Small intestine (tissue), 7 donors: ENCODE results near the gene COA8. TPM values are rescaled to one million over a fixed set of nuclear protein-coding genes. Genes with fewer than 3 reads are reported as not detected.
A peak's percentile ranks its signal among the peaks of the same experiment; 100 is the strongest.

Source experiments
- DNase-seq, 2 donors: peaks; one replicate each; pipeline versions ENCODE4 v3.0.0 to v3.0.0-alpha.2; 2013
- FAIRE-seq: peaks from 2 replicates; lab custom pipeline; 2012; peaks lifted over from hg19 to GRCh38; lab: Jason Lieb, UNC
- H3K27ac ChIP-seq, 3 donors: one replicate each; pipeline ENCODE4 v1.5.1; 2013; ENCODE audit warnings: low read length in 2 of 3, mild to moderate bottlenecking in 2 of 3, control low read depth in 1 of 3, inconsistent platforms in 1 of 3, low read depth in 1 of 3, moderate library complexity in 1 of 3
- H3K27me3 ChIP-seq, 3 donors: one replicate each; pipeline ENCODE4 v1.6.1; 2013; ENCODE audit warnings: low read length in 3 of 3, inconsistent platforms in 1 of 3; ENCODE audit not compliant: control insufficient read depth in 3 of 3, insufficient read depth in 3 of 3
- H3K36me3 ChIP-seq, 3 donors: one replicate each; pipeline ENCODE4 v1.6.1; 2013; ENCODE audit warnings: low read length in 3 of 3, inconsistent platforms in 1 of 3, low read depth in 1 of 3, mild to moderate bottlenecking in 1 of 3, moderate library complexity in 1 of 3; ENCODE audit not compliant: control insufficient read depth in 3 of 3, insufficient read depth in 2 of 3
- H3K4me1 ChIP-seq, 3 donors: one replicate each; pipeline ENCODE4 v1.6.1; 2013; ENCODE audit warnings: low read length in 2 of 3, inconsistent platforms in 1 of 3, low read depth in 1 of 3, mild to moderate bottlenecking in 1 of 3, moderate library complexity in 1 of 3; ENCODE audit not compliant: control insufficient read depth in 3 of 3, insufficient read depth in 2 of 3
- H3K4me3 ChIP-seq, 3 donors: one replicate each; pipeline ENCODE4 v1.5.1; 2013; ENCODE audit warnings: low read length in 3 of 3, control low read depth in 1 of 3, inconsistent platforms in 1 of 3, low read depth in 1 of 3, mild to moderate bottlenecking in 1 of 3, moderate library complexity in 1 of 3
- H3K9me3 ChIP-seq, 2 donors: one replicate each; pipeline ENCODE4 v1.6.1; 2013; ENCODE audit warnings: low read depth in 1 of 2, low read length in 1 of 2; ENCODE audit not compliant: control insufficient read depth in 2 of 2, insufficient read depth in 1 of 2
- WGBS, 3 donors: extraction: QIAGEN DNeasy Blood & Tissue Kit; methylation state at CpG; one replicate each; pipeline ENCODE4 v1.1.7; 2013; 5-methylcytosine and 5-hydroxymethylcytosine counted together
- polyA plus RNA-seq, 4 donors: library from polyadenylated mRNA; stranded (reverse) in 3 of 4; unstranded in 1 of 4; fragments of 200-250 nt in 3 of 4; fragments of 120-200 nt in 1 of 4; gene quantifications; one replicate each; pipeline versions ENCODE4 v1.2.1 to v1.2.3, GENCODE V29; 2013
- donor health status: healthy with polysubstance abuse.
- donor health status: control.
- donor health status: control.
- donor health status: Bipolar disorder and iron deficiency.
- donor health status: healthy.

Gene COA8
- polyA plus RNA-seq, 4 donors, result 33.0 to 68.7 (median 50.2) TPM

DNA sequence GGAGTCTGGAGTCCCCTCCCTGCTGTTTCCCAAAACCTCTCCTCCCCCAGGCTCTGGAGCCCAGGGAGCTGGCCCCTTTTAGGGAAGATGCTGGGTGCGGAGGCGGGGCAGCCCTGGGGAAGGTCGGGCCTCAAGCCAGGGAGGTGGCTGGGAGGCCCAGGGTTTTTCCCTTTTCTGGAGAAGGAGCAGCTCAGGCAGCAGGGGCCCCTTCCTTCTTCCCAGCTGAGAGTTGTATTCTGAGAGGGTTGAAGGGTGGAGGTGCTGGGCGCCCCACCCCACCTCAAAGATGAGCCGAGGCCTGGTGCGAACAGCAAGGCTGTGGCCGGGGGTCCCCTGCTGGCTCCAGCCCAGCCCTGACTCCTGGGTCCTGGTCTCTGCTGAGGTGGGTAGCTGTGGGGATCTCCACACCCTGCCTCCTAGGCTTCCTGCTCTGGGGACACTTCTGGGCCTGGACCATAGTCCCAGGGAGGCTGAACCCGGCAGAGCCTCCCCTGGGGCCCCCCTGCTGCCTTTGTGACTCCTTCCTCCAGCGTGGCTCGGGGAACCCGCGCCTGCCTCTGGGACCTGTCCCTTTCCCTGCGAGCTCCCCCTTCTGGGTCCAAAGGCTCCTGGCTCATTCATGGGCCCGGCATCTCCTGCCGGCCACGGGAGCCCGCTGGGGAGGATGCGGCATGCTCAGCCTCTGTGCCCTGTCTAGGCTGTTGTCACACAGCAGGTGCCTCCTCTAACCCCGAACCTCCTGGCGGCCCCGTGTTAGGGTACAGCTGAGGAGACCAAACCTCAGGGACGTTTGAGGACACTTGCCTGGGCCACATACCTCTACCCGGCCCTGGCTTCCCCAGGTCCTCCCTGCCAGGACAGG, 29.4 kb upstream of the COA8 start:
- H3K4me1 ChIP-seq, result peaks cover 0 to 49% (median 0%) of the 10 kb centered on the region in 3 donors
- no peaks in the 10 kb centered on the region for H3K9me3 ChIP-seq
- 77 to 79% (median 78%) methylated on average over 20 to 23 of the region's 23 CpGs for WGBS, 3 donors
- H3K27me3 ChIP-seq, result no peaks in the 10 kb centered on the region
- FAIRE-seq, result no peak
- H3K4me3 ChIP-seq, result no peak overlapping the region
- peak overlapping the region in 1 of 3 donors; percentile 62 for H3K27ac ChIP-seq
- H3K36me3 ChIP-seq, result peaks cover 0 to 79% (median 0%) of the 10 kb centered on the region in 3 donors
- no peak for DNase-seq

DNA sequence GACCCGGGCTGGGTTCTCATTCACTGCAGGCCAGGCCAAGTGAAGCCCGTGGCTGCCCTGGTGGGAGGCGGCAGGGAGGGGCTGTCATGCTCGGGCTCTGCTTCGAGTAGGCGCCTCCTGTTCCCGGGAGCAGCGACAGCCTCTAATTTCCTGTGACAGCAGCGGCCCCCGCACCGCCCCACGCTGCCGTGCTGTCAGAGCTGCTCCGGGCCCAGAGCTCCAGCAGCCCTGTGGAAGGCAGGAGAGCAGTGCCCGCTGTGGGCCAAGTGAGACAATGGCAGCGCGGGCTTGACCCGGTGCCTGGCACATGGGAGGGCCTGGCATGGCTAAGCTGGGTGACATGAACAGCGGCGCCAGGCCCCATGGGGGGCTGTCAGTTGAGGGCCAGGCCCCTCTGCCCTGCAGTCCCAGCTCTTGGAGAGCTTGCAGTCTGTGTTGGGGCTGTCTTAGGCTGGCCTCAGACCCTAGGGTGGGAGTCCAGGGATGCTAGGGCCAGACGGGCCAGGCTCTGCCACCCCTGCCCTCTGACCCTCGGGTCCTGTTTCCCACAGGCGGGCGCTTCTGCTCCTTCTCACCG, 28.7 kb upstream of the COA8 start:
- H3K36me3 ChIP-seq, result peaks cover 0 to 79% (median 0%) of the 10 kb centered on the region in 3 donors
- FAIRE-seq (no peak), DNase-seq (no peak)
- no peaks in the 10 kb centered on the region for H3K27me3 ChIP-seq
- 85 to 89% (median 89%) methylated on average over 18 to 25 of the region's 25 CpGs for WGBS, 3 donors
- H3K9me3 ChIP-seq, result no peaks in the 10 kb centered on the region
- peak overlapping the region in 1 of 3 donors; percentile 62 for H3K27ac ChIP-seq
- no peak overlapping the region for H3K4me3 ChIP-seq
- peaks cover 0 to 46% (median 0%) of the 10 kb centered on the region in 3 donors for H3K4me1 ChIP-seq

DNA sequence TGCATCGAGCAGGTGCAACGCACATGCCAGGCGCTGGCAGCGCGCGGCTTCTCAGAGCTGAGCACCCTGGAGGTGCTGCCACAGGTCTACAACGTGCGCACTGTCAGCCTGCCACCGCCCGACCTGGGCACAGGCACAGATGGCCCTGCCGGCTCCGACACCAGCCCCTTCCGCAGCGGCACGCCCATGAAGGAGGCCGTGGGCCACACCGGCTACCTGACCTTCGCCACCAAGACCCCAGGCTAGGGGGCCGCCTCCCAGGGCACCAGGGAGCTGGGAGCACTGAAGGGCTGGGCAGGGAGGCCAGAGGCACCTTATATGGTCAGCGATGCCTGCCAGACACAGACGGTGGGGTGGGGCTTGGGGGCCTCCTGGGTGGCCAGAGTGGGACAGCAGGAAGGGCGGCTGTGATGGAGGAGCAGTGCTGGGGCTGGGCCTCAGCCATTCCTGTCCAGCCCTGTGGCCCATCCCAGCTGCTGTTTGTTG, 28.1 kb upstream of the COA8 start:
- Histone ChIP-seq H3K9me3 (no peaks in the 10 kb centered on the region), H3K27ac (peak overlapping the region in 2 of 3 donors; percentile 8 to 62), H3K27me3 (no peaks in the 10 kb centered on the region), H3K36me3 (peaks cover 0 to 79% (median 0%) of the 10 kb centered on the region in 3 donors), H3K4me1 (peaks cover 0 to 43% (median 0%) of the 10 kb centered on the region in 3 donors), H3K4me3 (no peak overlapping the region)
- DNase-seq, result no peak
- no peak for FAIRE-seq
- 85 to 92% (median 88%) methylated on average over 21 to 22 of the region's 22 CpGs for WGBS, 3 donors

DNA sequence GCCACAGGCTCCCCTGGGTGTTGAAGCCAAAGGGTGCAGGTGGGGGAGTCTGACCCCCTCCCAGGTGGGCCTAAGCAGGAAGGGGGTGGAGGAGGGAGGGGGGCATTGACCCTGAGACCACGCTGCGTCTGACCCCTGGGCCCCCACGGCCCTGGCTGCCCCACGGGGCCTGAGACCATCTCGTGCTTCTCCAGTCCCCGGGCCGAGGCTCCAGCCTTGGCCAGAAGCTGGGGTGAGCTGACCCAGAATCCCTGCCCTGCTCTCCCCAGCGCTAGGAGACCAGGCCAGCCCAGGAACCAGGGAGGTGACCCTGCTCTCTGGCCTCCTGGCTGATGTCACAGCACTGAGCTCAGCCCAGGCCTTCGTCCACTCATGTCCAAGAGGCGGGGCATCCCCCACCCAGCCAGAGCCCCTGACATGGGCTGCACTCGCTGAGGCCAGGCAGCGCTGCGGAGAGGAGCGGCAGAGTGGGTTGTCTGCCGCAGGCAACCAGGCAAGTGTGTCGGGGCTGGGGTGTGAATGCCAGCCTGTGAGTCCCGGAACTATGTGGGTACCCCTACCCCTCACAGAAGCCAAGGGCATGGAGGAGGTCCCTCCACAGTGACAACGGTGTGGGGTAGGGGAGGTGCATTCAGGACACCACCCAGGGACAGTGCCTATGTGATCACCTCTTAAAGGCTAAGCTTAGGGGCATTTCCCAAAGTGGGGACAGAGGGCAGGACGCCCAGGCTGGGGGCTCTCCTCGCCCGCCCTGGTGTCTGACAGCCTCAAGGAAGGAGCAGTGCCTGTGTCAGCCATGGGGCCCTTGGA, 27.5 kb upstream of the COA8 start:
- Histone ChIP-seq H3K27ac (peak overlapping the region in 1 of 3 donors; percentile 33), H3K4me3 (no peak overlapping the region), H3K9me3 (no peaks in the 10 kb centered on the region), H3K4me1 (peaks cover 0 to 41% (median 0%) of the 10 kb centered on the region in 3 donors), H3K36me3 (peaks cover 0 to 74% (median 0%) of the 10 kb centered on the region in 3 donors), H3K27me3 (no peaks in the 10 kb centered on the region)
- 79 to 91% (median 90%) methylated on average over 19 to 21 of the region's 21 CpGs for WGBS, 3 donors
- DNase-seq, result no peak
- no peak for FAIRE-seq

DNA sequence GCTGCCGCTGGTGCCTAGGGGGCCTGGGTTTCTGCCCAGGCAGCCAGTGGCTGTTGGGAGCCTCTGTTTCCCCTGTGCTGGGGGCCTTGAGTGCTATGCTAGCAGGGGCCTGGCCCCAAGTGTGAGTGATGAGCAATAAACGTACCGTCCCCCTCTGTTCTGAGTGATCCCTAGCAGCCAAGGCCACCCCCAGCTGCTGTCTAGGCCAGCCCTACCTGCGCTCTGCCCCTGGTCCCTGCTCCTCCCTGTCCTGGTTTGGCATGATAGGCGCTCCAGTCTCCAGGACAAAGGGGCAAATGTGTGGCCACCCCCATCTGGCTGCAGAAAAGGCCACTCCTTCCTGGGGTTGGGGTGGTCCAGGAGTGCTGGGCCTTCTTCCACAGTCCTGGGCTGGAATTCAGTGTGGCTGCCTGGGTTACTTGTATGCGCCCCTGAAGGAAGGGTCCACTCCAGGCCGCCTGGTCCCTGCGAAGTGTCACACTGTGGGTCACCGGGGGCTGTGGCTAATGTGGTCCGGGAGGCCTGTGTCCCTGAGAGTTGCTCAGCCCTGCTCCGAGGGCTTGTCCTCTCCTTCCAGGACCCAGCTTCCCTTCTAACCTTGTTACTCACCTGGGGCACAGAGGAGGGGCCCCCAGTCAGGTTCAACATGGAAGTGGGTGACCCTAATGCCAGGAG, 26.7 kb upstream of the COA8 start:
- FAIRE-seq (no peak), DNase-seq (no peak)
- Histone ChIP-seq H3K36me3 (peaks cover 0 to 66% (median 0%) of the 10 kb centered on the region in 3 donors), H3K27me3 (no peaks in the 10 kb centered on the region), H3K9me3 (no peaks in the 10 kb centered on the region), H3K4me3 (no peak overlapping the region), H3K4me1 (peaks cover 0 to 40% (median 0%) of the 10 kb centered on the region in 3 donors), H3K27ac (no peak overlapping the region)
- 82 to 90% (median 88%) methylated on average over 11 of the region's 11 CpGs for WGBS, 3 donors

DNA sequence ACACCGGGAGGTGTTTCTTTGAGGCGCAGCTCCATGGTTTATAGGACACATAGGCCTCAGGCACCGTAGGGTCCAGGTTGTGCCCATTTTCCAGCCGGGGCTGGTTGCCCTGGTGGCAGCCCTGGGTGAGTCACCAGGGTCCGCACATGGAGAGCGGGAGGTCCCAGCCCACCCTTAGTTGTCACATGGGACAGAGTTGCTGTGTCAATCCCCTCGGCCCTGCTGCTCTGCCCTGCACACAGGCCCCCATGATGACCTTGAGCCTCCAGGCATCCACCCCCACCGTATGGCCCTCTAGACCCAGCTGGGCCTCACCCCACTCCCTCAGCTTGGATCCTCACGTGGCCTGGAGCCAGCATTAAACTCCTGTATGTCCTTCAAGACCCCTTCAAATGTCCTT, 26.1 kb upstream of the COA8 start:
- Histone ChIP-seq H3K36me3 (peaks cover 0 to 60% (median 0%) of the 10 kb centered on the region in 3 donors), H3K27ac (no peak overlapping the region), H3K9me3 (no peaks in the 10 kb centered on the region), H3K4me1 (peaks cover 0 to 40% (median 0%) of the 10 kb centered on the region in 3 donors), H3K4me3 (no peak overlapping the region), H3K27me3 (no peaks in the 10 kb centered on the region)
- FAIRE-seq (no peak), DNase-seq (no peak)
- 78 to 83% (median 79%) methylated on average over 9 of the region's 9 CpGs for WGBS, 3 donors

DNA sequence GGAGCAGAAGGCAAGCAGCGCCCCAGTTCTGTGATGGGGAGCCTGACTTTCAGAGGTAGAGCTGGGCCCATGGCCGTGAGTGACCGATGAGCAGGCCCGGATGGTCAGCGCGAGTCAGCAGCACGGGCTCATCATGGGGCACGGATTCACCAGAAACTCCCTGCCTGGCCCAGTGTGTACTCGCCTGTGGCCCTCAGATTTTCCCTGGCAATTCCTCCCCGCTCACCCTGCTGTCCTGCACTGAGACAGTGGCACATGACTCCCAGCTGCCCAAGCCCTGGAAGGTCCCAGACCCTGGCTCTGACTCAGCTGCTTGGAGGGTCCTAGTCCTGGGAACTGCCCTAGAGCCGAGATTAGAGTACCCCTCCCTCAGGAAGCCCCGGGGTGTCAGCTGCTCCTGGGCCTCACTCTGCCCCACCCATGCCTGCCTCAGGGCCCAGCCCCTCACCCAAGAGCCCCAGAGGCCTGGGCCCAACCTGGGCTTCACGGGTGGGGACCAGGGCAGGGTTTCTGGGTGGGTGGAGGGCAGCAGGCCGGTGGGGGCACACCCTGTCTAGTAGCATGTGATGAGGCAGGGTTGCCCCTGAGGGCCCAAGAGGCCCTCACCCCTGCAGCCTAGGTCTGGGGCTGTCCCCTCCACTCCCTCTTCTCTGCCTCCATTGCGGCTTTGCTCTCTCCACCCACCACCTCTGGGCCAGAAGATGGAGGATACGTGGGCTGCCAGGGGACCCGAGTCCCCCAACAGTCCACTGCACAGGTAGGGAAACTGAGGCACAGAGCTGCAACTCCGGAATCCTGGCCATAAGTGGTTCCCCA, 25.4 kb upstream of the COA8 start:
- Histone ChIP-seq H3K27me3 (no peaks in the 10 kb centered on the region), H3K4me3 (no peak overlapping the region), H3K27ac (no peak overlapping the region), H3K9me3 (no peaks in the 10 kb centered on the region), H3K4me1 (peaks cover 0 to 41% (median 0%) of the 10 kb centered on the region in 3 donors), H3K36me3 (peaks cover 0 to 54% (median 0%) of the 10 kb centered on the region in 3 donors)
- FAIRE-seq, result no peak
- WGBS, 3 donors, result 71 to 77% (median 71%) methylated on average over 15 to 18 of the region's 18 CpGs
- no peak for DNase-seq
